Large intestine (tissue), 1 donor: ENCODE data around the gene NOB1. TPM values are rescaled to one million over a fixed set of nuclear protein-coding genes. Genes with fewer than 3 reads are reported as not detected.

Source experiments
- polyA plus RNA-seq: library from polyadenylated mRNA; unstranded; fragments of 120-200 nt; gene quantifications from one replicate; pipeline ENCODE4 v1.2.1, GENCODE V29; 2013

NOB1 gene
- polyA plus RNA-seq, 1 donor, result 55.1 TPM

Other genes with a start within 250 kb of the NOB1 start
- 26.8 TPM for gene NFAT5, start 189.0 kb downstream of the NOB1 start, polyA plus RNA-seq
- gene NQO1, start 28.4 kb downstream of the NOB1 start, polyA plus RNA-seq, result 16.9 TPM
- 40.4 TPM for gene WWP2, start 7.4 kb upstream of the NOB1 start, polyA plus RNA-seq
- gene CLEC18A, start 196.4 kb upstream of the NOB1 start, polyA plus RNA-seq, result 0.99 TPM